DMS79 treated with DMSO at 0.1 percent for 48 hours (cell line): Measurements from ENCODE around the gene SYT6.

Experiments used
- DNase-seq: peaks from one replicate; lab custom pipeline; 2025; lab: John Stamatoyannopoulos, UW

Gene SYT6

DNA sequence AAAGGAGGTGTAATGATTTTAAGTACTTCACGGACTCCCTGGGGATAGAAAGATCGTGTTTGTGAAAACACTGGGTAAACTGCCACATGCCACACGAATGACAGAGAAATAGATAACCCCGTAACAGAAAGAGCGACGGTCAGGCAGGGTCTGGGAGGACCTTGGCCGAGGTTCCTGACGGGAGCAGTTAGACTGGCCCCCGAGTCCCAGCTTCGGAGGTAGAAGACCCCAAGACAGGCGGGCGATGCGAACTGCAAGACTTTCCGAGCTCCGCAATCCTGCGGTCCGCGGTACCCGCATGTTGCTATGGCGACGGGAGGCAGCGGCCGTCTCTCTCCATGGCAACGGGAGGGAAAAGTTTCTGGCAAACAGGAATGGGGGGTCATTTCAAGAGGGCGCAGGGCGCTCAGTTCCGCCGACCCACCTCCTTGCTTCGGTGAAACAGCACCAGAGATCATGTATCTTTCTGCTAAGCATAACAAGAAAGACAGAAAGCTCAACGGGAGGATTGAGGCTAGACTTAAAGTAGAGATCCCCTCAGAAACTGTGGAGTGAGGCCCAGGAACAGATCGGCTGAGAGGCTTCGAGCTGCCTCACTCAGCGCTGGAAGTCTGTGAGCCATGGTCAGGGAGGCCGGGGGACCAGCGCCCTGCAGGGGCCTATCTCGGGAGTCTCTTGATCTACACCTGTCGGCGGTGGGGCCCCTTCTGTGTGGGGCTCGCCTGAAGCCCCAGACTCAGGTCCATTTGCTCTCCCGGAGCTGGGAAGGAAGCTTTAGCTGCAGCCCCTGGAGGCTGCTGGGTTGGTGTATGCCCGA is 685 bp upstream of the SYT6 start:
- peak; percentile 18 for DNase-seq

DNA sequence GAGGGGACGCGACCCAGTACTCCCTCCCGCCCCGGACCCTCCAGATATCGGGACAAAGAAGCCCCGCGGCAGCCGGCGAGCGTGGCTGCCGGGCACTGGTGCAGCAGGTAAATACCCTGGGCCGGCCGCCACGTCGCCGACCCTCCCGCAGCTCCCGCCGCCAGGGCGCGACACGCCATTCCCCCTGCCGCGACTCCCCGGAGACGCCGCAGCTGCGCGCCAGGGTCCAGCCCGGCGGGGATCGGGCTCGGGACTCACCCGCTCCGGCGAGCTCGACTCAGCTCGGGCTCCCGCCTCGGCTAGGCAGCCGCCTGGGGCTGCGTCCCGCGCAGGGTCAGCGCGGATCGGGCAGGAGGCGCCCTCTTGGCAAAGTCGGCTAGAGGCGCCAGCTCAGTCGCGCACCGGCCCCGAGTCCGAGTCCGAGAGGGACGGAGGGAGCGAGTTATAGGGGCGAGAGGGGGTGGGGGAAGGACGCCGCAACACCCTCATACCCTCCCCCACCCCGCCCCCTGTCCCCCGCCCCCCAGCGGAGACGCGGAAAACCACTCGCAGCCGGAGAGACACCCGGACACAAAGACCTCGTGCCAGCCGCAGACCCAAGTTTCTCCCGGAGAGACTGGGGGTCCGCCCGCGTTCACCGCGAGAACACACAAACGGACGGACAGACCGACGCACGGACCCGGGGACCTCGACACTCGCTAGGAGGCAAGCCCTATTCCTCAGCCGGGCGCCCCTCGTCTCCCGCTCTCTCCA is 985 bp downstream of the SYT6 start:
- no peak for DNase-seq

DNA sequence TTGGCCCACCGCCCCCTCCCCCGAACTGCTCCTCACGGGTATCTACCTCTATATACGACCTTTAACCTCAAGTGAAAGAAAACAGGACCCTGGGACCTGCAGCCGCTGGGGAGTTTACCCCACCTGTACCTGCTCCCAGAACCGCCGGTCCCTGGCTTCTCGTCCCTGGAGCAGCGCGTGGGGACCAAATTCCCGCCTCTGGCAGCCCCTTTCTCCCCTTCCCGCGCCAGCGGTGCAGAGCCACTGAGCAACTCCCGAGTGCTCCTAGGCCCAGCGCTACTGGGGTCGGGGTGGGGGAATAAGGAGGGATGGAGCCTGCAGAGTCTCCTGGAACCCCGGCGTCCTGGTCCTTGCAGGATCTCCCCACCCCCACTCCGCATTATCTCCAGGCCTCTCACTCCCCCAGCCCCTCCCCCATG is 1.6 kb downstream of the SYT6 start:
- no peak for DNase-seq

DNA sequence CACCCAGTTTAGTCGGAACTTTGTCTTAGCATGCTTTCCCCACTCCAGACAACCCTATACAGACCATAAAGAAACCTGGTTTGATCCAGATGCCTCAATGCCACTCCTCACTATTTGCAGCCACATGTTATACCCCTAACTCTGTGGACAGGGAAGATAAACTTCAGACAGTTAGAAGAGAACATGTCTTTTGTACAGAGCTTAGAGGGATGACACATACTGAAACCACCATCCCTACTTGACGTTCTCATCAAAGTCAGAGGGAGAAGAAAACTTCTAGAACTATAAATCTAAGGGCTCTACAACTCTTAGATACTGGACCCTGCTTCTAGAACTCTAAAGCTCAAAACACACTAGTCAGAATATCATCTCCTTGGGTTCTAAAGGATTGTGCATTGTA is 3.7 kb downstream of the SYT6 start:
- DNase-seq, result no peak

DNA sequence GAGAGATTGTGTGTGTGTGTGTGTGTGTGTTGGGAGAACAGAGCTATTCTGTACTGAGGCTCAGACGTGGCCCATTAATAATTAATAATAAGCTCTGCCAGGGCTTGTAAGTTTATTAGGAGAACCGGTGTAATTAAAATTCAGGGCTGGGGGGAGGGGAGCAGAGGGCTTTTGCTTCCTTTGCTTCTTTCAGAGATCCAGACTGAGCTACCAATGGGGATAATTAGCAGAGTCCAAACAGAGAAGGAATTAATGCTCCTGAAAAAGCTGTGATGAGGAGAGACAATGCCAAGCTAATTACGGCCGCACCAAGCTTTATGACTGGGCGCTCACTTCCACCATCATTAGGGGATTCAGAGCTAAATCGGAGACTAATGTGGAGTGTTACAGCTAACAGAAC is 4.5 kb downstream of the SYT6 start:
- no peak for DNase-seq

DNA sequence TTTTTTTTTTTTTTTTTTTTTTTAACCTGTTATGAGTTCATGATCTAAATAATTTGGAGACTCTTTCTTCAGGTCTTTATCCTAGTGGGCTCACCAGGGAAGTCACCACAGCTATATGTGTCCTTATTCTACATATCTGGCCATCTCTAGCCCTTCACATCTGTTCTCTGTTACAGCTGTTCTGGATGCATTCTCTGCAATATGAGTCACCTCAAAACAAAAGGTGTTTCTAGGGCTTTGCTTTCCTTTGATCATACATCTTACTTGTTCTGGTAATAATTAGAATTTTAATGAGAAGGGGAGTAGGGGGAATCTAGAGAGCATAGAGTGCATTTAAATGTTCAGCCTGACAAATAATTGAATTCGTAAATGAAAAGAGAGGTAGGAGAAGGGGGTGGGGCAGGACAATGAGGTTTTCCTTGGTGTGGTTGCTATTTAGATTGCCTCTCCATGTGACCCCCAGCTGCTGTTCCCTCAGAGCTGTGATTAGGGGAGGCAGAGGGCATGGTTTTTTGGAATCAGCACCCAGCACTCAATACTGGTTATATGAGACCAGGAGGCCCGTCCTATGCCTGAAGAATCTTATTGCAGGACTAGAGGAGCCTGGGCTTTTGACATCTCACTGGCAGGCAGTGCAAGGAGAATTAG is 8.0 kb downstream of the SYT6 start:
- DNase-seq, result no peak

DNA sequence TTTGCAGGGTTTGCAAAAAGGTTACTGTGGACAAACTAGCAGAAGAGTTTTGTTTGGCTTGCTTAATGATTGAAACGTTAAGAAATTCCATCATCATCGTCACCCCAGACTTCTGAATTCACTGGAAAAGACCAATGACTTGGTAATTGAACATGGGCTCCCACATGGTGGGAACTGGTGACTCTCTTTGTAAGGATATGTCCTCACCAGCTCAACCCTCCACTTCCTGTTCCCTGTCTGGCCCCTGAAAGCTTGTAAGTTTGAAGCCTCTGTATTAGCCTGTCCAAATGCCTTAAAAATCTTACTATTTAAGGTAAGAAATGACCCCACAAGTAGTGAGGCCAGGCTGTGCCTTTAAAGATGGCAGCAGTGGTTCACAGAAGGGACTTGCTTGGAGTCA is 9.7 kb downstream of the SYT6 start:
- no peak for DNase-seq

DNA sequence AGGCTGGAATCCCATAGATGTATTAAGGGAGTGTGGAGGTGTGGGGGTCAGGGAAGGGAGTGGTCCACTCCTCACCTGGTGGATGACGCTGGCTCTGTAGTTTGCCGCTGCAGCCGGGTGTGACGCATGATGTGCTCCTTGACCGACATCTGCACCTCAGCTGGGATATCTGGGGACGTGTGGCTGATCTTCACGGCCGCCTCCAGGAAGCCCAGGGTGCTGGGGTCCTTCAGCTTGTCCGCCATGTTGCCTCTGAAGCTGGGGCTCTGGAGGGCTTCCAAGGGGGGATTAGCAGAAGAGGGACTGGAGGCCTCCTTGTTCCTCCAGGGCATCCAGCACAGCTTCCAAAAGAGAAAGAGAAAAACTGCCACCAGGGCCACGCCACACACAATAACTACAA is 14.1 kb downstream of the SYT6 start:
- no peak for DNase-seq

DNA sequence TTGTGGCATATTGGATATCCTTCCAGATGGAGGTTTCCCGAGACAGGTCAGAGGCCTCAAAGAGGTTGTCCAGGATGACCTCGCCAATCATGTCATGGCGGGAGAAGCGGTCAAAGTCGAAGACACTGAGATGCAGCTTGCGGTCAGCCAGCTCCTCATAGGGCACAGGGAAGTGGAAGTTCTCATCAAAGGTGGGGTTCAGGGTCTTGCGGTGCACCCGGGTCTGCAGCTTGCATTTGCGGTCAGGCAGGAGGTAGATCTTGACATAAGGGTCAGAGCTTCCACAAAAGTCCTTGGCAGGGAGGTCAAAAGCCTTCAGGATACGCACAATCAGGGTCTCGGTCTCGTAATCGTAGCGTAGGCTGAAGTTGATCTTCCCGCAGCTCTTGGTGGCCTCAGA is 16.2 kb downstream of the SYT6 start:
- DNase-seq, result no peak

DNA sequence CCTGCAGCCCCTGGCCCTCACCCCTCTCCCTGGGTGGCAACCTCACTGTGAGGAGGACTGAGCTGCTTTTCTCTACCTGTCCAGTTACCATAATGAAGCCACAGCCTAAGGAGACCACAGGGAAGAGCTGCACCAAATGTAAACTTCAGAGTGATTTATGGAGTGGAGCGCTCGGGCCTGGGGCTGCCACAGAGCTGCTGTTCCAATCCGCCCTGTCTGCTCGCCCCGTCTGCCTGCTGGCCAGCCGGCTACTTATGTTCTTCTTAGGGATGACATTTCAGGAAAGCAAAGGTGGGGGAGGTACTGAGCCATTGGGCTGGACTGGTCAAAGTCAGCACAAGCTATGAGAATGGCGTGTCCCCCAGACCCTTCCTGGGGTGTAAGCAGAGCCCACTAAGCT is 17.9 kb downstream of the SYT6 start:
- DNase-seq, result no peak

DNA sequence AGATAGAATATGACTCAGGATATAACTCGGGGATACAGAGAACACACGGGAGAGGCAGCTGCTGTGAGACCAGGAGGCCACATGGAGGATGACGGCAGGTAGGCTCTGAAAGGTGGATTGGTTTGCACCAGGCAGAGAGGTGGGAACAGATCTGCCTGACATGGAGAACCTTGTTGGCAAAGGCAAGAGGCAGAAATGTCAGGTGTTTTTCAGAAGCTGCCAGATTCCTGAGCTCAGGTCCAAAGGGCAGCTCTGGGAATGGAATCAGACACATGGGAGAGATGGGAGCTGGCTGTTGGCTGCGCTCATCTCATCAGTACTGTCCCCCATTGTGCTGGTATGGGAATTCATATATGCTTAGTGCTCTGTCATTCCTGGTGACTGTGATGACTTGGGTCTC is 19.2 kb downstream of the SYT6 start:
- DNase-seq, result no peak

DNA sequence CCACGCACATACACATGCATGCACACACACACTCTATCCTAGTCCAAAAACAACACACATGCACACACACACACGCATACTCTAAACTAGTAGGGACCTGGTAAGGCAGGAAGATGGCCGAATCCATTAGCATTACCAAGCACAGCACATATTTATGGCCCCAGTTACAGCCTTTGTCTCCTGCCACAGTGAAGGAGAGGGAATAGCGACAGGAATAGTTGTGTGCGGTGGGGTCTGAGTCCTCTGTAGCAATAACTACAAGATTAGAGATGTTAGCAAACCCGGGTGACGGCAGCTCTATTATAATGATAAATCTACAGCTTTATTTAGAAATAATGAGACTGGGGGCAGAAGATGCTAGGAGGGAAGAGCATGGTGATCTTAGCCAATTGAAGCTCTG is 20.5 kb downstream of the SYT6 start:
- no peak for DNase-seq

DNA sequence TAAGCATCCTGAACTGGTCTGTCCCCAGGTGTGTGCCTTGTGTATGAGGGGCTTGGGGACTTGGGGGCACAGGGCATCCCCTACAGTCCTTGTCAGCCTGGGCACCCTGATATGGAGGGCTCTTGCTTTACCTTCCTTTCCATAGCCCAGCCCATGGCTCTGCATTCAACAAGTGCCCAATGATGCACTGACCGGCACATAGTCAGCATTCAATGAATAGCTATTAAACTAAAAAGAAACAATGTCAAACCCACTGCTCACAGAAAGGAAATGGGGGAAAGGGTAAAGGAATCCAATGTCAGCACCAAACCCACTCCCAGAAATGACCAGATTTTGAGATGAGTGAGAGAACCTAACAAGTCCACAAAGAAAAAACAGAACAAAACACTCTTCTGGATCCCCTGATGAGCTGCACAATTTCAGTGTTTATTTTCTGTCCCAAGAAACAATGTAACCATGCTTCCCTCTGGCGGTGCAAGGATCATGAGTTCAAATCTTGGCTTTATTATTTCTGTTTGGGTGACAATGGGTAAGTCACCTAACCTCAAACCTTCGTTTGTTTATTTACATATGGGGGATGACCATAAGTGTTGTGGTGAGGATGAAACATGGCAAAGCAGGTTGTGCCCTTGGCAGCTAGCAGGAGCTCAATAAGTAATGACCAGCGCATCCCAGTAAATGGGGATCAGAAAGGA is 22.0 kb downstream of the SYT6 start:
- no peak for DNase-seq

DNA sequence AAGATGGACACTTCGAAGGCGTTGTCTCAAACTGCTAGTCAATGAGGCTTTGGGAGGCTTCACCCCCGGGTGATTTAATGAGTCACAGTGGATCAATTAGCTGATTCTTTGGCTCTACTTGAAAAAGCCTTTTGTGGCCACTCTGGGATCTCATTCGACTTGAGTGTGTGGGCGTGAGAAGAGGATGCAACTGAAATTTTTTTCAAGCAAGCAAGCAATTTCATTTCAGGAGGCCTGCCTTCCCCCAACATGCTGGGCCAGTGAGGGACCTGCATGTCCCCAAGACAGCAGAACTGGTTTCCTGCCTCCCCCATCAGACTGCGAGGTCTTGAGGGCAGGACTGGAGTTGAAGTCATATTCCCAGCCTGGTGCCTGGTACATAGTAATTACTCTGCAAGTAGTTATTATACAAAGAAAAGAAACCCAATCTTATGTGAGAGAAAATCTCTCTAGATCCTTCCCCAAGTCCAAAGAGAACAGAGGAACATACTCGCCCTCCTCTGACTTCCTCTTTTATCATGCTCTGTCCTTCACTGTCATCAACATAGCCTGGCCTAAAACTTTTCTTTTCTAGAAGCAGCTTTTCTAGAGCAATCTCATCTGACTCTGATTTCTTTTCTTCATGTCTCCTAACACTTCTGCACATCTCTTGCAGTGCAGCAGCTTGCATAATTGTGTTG is 22.7 kb downstream of the SYT6 start:
- no peak for DNase-seq

DNA sequence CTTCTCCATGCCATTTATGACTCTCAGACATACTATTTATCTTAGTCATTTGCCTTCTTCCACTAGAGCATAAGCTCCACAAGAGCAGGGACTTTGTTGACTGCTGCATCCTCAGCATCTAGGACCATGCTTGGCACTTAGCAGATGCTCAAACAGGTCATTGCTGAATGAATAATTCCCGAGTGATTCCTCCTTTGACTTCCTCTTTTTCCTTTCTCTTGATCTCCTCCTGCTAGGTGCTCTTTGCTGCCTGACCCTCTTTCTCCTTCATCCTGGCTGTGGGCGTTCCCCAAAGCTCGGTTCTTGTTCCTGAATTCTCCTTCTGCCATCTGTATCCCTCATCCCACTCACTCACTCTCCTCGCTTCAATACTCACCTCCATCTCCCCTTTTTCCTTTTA is 23.5 kb downstream of the SYT6 start:
- no peak for DNase-seq

DNA sequence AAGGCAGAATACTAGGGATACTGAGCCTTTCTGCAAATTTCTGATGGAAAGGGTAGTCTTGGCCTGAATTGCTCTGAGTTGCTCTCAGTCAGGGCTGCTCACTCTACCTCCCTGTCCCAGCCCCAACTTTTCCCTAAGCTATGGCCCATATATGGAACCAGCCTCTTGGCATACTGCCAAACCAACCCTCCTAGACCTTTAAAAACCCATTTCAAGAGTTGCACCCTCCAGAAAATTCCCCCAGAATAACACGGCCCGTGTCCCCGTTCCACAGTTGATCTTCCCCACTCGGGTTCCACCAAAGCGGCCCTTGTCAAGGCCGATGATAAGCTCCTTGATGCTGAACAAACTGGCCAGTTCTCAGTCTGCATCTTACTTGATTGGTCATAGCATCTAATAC is 25.4 kb downstream of the SYT6 start:
- DNase-seq, result no peak

DNA sequence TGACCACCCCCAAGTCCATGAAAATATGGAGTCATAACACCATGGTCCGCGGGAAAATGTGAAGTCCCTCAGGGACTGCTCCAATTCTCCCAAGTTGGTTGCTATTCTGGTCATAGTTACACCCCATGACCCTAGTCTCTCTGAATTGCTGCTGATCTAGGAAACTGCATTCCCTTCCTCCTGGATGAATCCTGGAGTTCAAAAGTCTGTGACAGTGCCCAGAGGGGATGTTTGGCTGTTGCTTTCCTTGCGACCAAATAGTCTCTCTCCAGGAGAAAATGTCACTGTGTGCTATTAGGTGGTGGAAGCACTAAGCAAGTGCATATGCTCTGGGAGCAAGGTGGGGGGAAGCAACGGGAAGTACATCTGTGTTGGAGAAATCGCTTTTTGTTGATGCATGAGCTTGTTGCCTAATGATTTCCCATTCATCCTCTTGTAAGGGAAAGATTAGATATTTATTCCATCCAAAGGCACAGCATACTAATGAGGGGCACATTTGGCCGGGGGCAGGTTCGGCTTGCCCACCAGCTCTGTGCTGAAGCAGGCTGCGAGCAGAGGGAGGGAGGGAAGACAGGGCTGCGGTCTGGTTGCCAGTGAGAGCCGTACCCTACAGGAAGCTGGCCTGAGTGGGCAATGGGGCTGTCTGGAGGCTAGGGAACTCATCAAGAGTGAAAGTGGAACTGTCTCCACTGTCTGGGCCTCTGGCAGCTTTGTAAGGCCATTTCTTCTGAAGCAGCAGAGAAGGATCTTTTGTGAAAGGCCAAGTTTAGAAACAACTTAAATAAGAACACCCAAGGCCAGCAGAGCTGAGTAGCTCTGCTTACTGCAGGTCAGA is 27.2 kb downstream of the SYT6 start:
- DNase-seq, result no peak

DNA sequence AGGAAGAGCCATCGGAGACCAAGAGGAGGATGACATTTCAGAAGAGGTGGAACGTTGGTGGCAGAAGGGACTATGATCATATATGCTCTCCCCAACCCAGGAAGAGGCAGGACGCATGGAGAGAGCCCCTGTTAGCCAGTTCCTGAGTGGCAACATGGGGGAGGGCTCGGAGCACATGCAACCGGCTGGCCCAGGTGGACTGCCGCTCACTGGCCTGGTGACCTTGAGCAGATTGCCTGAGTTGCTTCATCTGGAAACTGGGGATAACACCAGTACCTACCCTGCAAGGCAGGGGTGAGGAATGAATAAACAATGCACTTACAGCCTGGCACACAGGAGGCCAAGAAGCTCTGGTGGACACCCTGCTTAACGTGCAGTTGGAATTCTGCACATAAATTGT is 29.0 kb downstream of the SYT6 start:
- DNase-seq, result no peak

DNA sequence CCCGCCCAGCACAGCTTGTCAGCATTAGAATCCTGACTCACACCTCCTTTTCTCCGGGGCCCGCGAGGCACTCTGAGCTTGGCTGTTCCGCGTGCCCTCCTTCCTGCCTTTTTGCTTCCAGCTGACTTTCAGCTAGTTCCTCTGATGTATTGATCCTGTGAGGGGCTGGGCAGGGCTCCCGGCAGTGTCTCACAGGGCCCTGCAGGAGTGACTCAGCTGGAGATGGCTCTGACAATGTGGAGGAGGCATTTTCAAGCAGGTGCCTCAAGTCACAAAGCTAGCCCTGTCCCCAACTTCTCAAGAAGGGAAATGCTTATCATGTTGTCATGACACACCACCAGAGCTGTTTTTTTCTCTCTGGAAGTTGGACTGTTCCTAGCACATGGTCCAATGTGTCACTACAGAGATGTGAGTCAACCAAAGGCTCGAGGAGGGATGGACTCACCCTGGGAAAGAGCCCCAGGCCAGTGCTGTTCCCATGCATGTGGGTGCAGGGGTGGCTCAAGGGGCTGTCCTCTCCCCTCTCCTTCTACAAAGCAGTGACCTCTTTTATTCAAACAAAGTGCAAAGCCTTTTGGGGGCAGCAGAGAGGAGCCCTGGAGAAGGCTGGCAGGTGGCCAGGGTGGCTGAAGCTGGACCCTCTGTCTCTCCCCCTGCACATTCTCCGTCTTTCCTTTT is 30.6 kb downstream of the SYT6 start:
- no peak for DNase-seq

DNA sequence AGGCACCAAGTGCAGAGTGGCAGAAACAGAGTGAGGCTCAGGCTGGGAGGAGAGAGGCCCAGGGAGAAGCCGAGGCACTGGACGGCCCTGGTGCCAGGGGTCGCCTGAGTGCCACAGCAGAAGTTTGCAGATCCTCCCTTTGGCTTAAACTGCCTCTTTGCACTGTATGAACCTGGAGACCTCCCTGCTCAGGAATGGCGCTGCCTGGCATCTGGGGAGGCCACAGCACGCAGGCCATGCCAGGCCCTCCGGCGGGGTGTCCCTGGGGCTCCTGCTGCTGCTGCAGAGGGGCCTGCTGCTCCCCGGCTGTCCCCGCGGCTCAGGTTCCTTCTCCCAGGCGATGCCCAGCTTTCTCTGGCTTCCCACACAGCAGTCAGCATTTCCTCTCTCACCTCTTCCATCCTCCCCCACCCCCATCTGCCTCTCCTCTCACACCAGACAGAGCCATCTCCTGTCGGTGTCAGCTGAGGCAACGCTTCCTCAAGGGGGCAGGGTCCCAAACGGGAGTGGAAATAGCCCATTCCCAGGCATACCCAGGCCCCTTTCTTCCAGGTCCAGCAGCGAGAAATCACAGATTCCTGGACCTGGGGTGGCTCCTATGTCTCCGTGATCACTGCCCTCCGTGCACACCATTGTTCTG is 35.2 kb downstream of the SYT6 start:
- DNase-seq, result no peak
